DOHH2 (cell line): ENCODE results near the gene KIF6.

Experiments used
- EZH2phosphoT487 ChIP-seq: fragments of 200-600 bp; sonication (generic); IDR thresholded peaks from 2 replicates; pipeline ENCODE4 v1.6.1; 2017; ENCODE audit warnings: borderline replicate concordance, mild to moderate bottlenecking, antibody characterized with exemption, low read length, moderate library complexity, mixed read lengths
- TF ChIP-seq, protein P1 (sequence below): fragments of 200-600 bp; sonication (generic); IDR thresholded peaks from one replicate; pipeline ENCODE4 v1.5.1; 2014; ENCODE audit warnings: antibody characterized with exemption, mild to moderate bottlenecking, low read depth, low read length; ENCODE audit not compliant: poor library complexity, severe bottlenecking

DNA sequence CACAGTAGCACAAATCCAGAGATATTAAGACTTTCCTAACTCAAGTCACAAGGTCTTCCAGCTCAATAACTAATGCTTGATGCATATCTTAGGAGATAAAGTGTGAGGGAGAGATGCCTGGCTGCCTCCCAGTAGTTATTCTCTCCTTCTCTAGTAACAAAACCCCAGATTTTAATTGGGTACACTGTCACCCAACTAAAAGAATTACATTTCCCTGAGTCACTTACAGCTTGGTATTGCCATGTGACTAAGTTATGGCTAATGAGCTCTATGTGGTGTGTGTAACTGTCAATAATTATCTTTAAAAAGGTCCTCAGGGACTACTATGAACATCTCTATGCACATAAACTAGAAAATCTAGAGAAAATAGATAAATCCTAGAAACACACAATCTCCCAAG, 32.0 kb downstream of the KIF6 start:
- TF ChIP-seq, protein P1, sequence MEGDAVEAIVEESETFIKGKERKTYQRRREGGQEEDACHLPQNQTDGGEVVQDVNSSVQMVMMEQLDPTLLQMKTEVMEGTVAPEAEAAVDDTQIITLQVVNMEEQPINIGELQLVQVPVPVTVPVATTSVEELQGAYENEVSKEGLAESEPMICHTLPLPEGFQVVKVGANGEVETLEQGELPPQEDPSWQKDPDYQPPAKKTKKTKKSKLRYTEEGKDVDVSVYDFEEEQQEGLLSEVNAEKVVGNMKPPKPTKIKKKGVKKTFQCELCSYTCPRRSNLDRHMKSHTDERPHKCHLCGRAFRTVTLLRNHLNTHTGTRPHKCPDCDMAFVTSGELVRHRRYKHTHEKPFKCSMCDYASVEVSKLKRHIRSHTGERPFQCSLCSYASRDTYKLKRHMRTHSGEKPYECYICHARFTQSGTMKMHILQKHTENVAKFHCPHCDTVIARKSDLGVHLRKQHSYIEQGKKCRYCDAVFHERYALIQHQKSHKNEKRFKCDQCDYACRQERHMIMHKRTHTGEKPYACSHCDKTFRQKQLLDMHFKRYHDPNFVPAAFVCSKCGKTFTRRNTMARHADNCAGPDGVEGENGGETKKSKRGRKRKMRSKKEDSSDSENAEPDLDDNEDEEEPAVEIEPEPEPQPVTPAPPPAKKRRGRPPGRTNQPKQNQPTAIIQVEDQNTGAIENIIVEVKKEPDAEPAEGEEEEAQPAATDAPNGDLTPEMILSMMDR = no peak
- TF ChIP-seq EZH2phosphoT487 = no peak
